SIG-M5 (cell line): Measurements from ENCODE around the gene MS4A4A.
"Not testable (repeated sequence)": the region's sequence is repeated elsewhere in the genome, so short reads cannot be mapped to it uniquely, and the experiment has no call there.

Experiments used
- DNase-seq: peaks from one replicate; lab custom pipeline; 2025; lab: John Stamatoyannopoulos, UW

Gene MS4A4A

DNA sequence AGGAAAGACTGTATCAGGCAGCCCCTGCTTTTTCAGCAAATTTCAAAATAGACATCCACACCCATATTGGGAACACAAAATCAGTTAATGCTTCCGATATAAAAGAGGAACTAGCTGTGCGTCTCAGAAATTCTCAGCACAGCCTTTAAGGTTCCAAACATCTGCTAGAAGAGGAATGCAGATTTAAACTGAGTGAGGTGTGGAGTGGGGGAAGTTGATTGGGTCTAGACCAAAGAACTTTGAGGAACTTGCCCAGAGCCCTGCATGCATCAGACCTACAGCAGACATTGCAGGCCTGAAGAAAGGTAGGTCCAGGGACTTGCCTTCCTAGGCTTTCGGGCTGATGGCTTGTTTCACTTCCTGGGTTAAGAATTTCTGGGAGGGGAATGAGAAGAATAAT, at the start of gene MS4A4A:
TSS of gene MS4A4A (plus strand) at position 255 of the 400 bp plus-strand sequence. CDS start at position 265, 10 bp downstream.
- DNase-seq = peak; percentile 70

GRCh38 chr11:60230681-60231080, 49.8 kb upstream of the MS4A4A start:
- DNase-seq = no peak

GRCh38 chr11:60235321-60235720, 45.1 kb upstream of the MS4A4A start:
- DNase-seq = no peak

GRCh38 chr11:60240662-60241061, 39.8 kb upstream of the MS4A4A start:
- no peak for DNase-seq

DNA sequence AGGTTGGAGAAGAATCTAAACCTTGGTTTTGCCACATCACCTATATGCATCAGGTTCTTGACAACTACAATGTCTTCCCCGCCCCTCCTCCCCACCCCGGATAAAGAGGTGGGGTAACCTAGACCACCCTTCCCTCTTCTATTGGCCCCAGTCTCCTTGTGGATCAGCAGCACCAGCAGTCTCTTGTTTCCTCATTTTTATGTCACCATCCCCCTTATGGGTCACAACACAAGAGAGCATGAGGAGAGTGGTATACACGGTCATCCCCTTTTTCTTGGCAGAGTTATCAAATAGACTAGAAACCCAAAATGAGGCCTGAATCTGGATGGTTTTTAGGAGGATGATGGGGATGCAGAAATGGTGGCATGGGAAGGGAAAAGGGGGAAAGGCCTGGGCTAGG, 38.7 kb upstream of the MS4A4A start:
- DNase-seq = no peak

DNA sequence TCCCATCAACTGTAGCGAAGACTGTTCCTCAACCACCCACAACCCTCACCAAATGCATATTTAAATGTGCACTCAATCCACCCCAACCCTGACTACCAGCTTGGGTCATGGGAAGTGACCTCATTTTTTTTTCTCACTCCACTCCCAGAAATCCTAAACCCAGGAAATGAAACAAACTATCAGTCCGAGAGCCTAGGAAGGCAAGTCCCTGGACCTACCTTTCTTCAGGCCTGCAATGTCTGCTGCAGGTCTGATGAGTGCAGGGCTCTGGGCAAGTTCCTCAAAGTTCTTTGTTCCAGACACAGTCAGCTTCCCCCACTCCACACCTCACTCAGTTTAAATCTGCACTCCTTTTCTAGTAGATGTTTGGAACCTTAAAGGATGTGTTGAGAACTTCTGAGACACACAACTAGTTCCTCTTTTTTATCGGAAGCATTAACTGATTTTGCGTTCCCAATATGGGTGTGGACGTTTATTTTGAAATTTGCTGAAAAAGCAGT, 37.7 kb upstream of the MS4A4A start, which contains the start of gene MS4A4E:
TSS of gene MS4A4E (minus strand) at position 398 of the 500 bp plus-strand sequence. CDS start 13,082 bp downstream, outside the sequence.
- no peak for DNase-seq

GRCh38 chr11:60251485-60252212, 28.8 kb upstream of the MS4A4A start:
- no peak for DNase-seq

DNA sequence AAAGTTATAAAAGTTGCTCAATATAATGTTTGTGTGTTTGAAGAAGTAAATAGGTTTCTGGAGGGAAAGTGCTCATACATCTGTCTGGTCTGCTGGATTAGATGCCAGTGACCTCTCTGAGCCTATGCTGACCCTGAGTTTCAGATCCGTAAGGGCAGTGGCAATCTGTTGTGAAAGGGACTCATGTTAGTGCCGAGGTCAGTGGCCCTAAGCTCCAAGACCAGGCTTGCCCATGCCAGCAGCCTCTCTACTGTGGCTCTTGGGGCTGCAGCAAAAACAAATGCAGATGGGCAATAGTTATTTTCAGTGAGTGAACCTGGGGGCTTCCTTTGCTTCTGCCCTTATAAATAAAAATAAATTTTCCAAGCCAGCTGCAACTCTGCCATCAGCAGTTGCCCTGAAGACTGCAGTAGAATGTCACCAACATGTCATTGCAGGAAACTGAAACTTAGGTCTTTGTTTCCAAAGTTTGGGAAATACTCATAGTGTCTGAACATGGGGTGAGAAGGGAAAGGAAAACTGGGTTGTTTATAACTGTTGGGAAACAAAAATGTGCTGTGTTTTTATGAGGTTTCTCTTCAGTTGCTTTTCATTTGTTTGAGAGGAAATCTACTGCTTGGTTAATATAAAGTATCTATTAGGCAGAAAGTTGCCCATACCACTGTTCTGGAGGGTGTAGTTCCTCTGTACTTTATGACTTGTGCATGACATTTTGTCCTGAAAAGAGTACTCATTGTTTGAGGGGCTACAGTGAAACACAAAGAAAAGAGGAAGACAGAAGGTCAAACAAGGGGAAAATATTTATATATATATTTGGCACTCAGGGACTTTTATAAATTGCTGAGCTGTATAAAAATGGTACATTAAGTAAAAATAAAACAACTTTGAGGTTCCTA, 28.0 kb upstream of the MS4A4A start:
- DNase-seq = no peak

DNA sequence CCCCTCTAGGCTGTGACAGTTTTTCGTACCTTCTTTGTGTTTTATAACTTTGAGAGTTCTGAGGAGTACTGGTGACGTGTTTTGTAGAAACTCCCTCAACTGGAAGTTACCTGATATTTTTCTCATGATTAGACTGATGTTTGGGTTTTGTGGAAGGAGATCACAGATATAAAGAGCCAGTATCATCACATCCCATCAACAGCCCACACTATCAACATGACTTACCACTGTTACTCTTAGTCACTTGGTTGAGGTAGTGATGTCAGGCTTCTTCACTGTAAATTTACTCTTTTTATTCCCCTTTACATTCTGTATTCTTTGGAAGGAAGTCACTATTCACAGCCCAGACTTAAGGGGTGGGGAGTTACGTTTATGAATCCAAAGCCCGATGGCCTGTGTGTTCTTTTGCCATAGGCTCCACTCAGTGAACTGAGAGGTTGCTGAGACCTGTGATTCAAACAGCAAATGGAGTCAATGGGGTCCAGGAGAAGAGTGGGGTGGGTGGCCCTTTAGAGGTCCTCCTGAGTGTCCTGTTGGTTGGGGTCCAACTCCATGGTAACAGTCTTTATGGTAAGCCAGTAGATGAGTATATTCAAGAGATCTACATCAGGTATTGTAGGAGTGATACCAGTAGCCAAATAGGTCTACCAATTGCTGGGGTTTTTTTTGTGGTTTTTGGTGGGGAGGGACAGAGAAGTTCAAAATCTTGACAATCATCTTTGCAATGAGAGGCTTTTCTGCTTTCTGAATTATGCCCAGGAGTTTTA, 22.3 kb upstream of the MS4A4A start:
- DNase-seq = no peak

GRCh38 chr11:60261014-60261413, 19.5 kb upstream of the MS4A4A start:
- DNase-seq = no peak

DNA sequence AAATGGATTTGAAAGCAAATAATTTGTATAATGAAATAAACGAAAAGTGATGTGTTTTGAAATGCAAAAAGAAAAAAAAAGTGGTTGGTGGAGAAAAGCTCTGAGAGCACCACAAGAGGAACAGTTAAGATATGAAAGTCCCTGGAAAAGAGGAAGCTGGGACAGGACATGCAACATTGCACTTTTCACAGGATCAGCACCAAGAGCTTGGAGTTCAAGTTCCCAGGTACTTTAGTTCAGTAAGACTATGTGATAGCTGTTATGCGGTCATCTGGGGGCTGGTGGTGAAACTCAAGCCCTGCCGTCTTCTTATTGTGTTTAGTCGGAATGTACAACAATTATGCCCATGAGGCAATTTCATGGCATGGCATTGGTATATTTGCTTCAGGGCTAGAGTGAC, 17.1 kb upstream of the MS4A4A start:
- DNase-seq = no peak

- DNase-seq = no peak
These were observed 15.8 kb upstream of the MS4A4A start for GRCh38 chr11:60264644-60265043.

DNA sequence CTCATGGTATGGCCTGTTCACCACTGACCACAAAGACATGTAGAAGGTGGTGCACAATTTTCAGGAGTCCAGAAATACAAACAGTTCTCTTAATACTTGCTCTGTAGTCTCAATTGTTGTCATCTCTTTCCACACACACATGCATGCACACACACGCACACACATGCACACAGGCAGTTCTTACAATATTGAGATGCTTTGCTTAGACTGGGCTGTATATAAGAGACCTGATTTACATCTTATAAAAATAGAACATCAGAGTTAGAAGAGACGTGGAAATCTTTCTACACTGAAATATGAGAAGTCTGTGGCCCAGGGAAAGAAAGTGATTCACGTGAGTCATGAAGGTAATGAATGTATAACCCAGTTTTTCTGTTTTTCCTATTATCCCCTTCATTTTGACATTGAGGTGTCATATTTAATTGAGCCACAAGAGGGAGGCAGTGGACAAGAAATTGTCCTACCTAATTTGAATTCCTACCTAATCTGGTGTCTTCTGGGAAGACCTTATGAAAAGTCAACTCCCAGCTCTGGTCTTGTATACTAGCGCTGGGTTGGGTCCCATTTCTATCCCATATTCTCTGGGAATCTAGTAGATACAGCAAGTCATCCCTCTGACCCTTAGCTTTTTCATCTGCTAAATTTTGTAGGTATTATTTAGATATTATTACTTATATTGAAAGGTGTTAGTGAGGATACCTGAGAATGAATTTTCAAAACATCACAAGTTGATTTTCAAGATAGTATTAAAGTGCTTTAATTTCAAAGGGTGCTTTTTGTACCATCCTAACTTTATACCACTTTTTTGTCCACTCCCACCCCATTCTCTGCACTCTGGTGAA, 14.9 kb upstream of the MS4A4A start:
- DNase-seq = no peak

- no peak for DNase-seq
These were observed 6.0 kb upstream of the MS4A4A start for GRCh38 chr11:60274416-60274815.

GRCh38 chr11:60281485-60281884, 1.0 kb downstream of the MS4A4A start:
- no peak for DNase-seq

DNA sequence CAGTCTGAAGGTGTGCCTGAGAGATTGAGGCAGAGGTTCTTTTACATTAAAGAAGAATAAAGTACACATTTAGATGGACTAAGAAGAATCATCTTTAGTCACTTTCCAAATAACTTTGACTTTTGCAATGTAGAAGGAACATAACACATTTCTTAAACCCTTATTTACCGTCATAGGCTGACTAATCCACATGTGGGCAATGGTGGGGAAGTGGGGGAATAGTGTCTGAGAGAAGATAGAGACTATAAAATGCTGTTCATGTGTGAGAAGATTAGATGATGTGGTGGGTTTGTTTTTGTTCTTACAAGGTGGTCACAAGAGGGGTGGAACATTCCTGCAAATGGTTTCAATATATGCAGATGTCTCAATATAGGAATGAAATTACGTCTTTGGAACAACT, 1.8 kb downstream of the MS4A4A start:
- no peak for DNase-seq

DNA sequence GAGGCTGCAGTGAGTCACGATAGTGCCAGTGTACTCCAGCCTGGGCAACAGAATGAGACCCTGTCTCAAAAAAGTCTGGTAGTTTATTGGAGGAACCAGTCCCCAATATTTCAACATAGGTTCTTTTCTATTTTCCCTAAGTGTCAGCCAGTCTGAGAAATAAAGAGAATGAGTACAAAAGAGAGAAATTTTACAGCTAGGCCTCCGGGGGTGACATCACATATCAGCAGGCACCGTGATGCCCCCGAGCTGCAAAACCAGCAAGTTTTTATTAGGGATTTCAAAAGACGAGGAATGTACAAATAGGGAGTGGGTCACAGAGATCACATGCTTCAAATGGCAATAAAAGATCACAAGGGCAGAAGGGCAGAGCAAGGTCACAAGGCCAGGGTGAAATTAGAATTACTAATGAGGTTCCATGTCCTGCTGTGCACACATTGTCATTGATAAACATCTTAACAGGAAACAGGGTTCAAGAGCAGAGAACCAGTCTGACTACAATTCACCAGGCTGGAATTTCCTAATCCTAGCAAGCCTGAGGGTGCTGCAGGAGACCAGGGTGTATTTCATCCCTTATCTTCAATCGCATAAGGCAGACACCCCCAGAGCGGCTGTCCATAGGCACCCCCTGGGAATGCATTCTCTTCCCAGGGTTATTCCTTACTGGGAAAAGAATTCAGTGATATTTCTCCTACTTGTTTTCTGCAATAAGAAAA, 5.1 kb downstream of the MS4A4A start:
- not testable (repeated sequence) for DNase-seq

DNA sequence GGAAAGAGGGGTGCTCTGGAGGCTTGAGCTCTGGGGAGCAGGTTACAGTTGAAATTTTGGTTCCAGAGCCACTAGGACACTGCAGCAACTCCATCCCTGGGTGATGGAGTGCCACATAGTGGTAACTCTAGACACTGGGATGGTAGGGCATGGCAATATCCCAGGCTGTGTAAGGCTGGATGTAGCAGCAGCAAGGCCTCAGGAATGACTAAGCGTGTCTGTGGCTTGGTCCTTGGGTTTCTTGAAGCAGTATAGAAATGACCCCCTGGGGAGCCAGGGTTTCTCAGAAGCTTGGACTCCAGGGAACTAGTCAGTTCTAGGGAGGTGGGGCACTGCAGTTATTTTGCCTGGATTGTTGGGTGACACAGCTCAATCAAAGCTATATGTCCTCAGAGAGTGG, 8.1 kb downstream of the MS4A4A start:
- no peak for DNase-seq

DNA sequence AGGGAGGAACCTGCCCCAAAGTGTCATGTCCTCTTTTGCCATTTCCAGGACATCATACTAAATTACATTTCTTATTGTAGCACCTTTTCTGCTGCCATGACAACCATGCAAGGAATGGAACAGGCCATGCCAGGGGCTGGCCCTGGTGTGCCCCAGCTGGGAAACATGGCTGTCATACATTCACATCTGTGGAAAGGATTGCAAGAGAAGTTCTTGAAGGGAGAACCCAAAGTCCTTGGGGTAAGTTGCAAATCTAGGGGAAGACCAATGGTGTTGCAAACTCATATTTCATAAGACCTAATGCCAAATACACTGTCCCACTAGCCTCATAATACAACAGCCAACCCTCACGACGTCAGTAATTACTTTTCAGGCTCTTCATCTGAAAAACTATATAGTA, 11.7 kb downstream of the MS4A4A start:
- DNase-seq = no peak

GRCh38 chr11:60301178-60301577, 20.7 kb downstream of the MS4A4A start:
- no peak for DNase-seq

- not testable (repeated sequence) for DNase-seq
These were observed 21.4 kb downstream of the MS4A4A start for GRCh38 chr11:60301884-60302283.
